HG02763 (cell line): ENCODE results near the gene BAG1.

Experiments used
- ATAC-seq: cut with Tn5 transposase; IDR thresholded peaks from one replicate; pipeline ENCODE4 v1.9.1; 2021; ENCODE audit warnings: mild to moderate bottlenecking, moderate library complexity; ENCODE audit not compliant: unreplicated experiment

BAG1 gene

GRCh38 chr9:33220681-33221567 is 43.6 kb downstream of the BAG1 start:
- no peak for ATAC-seq

DNA sequence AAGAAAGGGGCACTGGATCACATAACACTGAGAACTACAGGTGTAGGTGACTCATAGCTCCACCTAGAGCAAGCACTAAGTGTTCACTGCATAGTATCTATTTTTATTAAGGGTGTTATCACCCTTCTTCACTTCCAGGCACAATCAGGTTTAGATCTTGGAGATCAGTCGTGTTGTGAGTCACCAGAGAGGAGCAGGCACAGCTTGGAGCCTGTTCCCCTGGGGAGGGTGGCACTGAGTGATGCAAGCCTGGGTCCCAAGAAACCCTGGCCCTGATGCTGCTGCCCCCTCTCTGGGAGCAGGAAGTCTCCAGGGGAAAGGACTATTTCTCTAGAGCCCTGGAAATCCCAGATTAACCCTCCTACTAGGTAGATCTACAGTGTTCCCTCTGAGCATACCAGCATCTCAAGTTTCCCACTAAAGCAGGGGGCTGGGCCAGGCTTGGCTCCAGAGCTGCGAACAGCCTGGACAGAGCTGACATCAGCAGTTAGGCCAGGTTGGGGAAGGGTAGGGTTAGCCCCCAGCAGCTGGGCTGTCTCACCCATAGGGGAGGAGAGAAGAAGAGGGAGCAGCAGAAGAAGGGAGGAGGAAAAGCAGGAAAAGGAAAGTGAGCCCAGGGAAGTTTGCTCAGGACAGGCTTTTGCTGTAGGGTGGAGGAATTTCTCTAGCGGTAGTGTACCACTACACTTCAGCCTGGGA is 52.7 kb downstream of the BAG1 start:
- ATAC-seq: no peak

DNA sequence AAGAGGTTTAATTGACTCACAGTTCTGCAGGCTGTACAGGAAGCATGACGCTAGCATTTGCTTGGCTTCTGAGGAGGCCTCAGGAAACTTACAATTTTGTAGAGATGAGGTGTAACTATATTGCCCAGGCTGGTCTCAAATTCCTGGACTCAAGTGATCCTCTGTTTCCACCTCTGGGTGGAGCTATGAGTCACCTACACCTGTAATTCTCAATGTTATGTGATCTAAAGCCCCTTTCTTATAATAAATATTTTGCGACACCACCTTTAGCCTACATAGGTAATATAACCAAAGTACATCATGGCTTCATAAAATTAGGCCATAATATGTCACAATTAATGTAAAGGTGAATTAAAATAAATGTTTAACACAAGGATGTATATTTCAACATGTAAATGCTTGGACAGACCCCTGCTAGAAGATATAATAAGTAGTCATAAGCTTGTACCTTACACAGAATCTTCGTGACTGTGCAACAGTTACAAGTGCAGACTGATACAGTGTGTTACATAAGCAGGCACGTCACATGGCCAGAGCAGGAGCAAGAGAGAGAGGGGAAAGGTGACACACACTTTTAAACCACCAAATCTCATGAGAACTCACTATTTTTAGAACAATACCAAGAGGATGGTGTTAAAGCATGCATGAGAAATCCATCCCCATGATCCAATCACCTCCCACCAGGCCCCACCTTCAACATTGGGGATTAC is 54.3 kb downstream of the BAG1 start:
- ATAC-seq: no peak

DNA sequence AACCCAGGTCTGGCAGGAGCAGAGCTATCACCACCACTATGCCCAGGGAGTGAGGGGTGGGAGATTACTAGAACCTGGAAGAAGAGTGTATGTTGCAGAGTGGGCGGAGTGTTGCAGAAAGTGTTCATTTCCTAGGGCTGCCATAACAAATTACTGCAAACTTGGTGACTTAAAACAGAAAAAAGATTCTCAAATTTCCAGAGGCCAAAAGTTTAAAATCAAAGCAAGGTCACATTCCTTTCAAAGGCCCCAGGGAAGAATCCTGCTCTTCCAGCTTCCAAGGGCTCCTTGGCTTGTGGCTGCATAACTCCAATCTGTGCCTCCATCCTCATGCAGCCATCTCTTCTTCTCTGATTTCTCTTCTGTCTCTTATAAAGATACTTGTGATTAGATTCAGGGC is 55.1 kb downstream of the BAG1 start:
- ATAC-seq: no peak

DNA sequence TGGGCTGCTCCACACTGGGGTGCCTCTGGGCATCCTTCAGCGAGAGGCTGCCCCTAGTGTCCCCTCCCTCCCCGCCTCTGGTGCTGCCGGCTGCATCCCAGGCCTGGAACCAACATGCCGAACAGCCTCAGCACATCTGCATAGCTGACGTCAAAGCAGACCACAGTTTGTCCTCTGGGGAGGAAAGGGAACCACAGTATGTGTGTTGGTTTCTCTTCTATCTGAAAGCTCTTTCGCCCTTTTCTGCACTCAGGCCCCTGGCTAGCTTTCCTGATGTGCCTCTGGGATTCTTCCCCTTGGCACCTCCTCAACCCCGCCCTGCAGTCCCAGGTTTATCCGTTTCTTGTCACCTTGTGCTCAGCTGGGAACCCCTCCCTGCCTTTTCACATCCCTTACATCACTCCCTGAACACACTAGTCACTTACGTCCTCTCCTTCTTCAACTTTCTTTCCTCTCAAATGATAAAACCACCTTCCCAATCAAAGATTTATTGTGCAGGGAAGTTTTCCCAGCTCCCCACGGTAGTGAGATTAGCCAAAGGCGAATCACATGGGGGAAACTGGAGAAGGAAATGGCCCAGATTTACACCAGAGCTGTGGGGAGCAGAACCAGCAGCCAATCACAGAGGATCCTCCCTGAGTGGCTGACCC is 61.8 kb downstream of the BAG1 start:
- peak; percentile 99 for ATAC-seq
